NCI-H2081 treated with DMSO at 0.1 percent for 48 hours (cell line): ENCODE results near the gene PUS1.

Experiments used
- DNase-seq: peaks from one replicate; lab custom pipeline; 2025; lab: John Stamatoyannopoulos, UW

Gene PUS1

GRCh38 chr12:131902332-131903241 lies 26.5 kb upstream of the PUS1 start:
- no peak for DNase-seq

DNA sequence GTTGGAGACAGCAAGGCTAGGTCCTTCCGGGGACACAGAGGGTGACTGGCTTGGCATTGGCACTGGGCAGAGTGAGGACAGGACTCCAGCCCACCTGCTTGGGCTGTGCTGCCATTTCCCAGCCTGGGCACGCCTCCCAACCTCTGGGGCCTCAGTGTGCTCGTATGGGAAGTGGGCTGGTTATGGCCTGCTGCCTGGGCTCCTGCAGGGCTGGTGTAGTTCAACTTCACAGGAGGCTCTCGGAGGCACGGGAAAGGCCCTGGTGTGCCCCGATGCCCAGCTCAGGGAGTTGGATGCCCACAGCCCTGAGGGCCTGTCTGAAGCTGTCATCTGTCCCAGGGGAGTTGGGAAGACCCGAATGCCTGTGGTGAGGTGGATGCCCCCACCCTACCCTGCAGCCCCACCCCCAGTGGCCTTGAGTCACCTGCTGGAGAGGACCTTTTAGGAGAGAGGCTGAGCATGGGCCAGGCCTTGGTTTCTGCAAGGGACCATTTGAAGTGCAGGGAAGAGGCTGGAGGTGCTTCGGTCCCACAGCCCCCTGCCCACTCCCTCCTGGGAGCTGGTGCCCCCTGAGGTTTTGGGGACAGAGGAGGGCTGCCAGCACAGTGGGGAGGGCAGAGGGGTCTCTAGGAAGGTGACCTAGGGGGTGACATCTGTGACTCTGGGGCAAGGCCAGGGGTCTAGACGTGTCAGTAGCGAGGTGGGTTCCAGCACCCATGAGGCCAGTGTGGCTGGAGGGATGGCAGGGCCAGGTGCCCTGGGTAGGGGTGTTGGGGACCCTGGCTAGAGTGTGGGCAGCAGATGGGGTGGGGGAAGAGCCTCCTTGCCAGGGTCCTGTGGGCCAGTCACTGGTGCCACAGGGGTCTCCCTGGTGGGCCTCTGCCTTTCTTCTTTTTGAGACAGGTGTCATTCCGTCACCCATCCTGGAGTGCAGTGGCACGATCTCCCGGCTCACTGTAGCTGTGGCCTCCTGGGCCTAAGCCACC lies 25.5 kb upstream of the PUS1 start:
- no peak for DNase-seq

DNA sequence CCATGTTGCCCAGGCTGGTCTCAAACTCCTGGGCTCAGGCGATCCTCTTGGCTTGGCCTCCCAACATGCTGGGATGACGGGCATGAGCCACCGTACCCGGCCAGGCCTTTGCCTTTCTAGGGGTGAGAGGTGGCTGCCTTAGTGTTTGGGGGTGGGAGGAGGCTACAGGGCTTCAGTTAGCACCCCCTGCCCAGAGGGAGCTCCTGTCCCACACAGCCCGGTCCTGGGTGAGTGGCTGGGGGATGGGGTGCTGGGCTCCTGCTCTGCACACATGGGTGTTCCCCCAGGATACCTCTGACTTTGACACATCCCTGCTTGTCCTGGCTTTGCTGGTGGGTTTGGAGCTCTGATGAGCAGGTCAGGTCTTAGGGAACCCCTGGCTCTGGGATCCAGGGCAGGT lies 24.7 kb upstream of the PUS1 start:
- DNase-seq, result no peak

GRCh38 chr12:131905081-131905629 lies 23.9 kb upstream of the PUS1 start:
- DNase-seq, result no peak

GRCh38 chr12:131905630-131906091 lies 23.4 kb upstream of the PUS1 start:
- no peak for DNase-seq

DNA sequence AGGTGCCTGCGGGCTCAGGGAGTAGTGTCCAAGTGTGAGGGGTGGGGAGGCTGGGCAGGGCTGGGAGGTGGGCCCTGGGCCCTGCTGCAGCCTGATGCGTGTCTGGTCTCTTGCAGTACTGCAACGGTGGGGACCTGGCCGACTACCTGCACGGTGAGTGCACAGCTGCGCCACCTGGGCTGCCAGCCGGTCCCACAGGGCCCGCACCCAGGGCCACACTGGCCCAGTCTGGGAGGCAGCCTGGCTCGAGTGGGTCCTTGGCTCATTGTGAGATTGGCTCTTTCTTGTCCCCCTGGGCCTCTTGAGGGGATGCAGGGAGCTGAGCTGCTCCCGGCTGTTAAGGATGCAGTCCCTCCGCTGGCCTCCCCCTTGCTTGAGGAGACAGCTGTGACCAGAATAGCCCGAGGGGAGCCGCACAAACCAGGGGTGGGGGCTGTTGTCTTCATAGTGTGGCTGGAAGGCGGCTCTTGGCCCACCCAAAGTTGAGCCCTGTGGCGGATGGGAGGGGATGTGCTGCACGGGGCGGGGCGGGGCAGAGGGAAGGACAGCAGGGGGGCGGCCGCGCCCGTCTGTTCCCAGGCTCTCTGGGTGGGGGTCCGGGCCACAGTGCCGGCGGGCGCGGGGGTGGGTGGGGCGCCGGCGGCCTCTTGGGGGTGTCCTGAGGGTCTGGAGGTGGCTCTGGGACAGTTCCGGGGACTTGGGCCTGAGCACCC lies 21.5 kb upstream of the PUS1 start:
- no peak for DNase-seq

- no peak for DNase-seq
These were observed 20.7 kb upstream of the PUS1 start for GRCh38 chr12:131908092-131909080.

- DNase-seq, result no peak
These were observed 19.9 kb upstream of the PUS1 start for GRCh38 chr12:131909081-131909751.

DNA sequence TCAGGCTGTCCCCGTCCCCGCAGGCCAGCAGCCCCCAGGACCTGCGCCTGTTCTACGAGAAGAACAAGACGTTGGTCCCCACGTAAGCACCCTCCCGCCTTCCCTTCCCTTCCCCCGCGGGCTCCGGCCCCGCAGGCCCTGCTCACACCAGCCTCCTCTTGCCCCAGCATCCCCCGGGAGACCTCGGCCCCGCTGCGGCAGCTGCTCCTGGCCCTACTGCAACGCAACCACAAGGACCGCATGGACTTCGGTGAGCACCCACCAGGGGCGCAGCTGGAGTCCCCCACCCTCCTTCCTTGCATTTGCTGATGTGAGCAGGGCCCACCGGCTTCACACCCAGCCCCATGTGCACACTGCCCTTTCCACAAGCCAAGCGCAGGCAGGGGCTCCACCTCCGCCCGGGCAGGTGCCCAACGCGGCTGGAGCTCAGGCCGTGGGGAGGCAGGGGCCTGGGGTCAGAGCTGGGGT lies 19.3 kb upstream of the PUS1 start:
- DNase-seq, result no peak

DNA sequence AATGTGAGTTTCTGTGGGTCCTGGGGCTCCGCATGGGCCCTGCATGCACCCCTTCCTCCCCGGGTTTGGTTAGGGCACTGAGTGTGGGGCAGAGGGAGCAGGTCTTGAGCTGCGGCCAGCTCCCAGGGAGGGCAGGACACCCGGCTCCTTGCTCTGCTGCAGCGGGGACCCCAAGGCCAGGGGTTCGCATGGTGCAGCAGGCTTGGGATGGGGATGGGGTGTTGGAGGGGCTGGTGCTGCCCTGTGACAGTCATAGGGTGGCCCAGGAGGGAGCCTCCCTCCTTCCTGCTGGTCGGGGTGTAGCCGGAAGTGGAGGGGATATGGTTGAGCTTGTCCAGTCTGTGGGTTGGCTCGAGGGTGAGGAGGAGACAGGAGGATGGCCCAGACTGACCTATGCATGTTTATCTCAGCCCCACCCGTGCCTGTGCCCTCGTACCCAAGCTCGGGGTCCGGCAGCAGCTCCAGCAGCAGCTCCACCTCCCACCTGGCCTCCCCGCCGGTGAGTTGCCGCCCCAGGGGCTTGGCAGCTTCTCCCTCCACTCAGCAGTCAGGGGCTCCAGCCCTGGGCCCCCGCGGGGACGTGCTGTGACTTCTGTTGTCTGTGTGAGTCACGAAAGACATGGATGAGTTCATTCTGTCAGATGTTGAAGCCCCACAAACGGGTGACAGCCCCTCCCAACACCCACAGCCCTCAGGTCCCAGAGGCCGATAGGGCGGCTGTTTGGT lies 18.6 kb upstream of the PUS1 start:
- DNase-seq, result no peak

DNA sequence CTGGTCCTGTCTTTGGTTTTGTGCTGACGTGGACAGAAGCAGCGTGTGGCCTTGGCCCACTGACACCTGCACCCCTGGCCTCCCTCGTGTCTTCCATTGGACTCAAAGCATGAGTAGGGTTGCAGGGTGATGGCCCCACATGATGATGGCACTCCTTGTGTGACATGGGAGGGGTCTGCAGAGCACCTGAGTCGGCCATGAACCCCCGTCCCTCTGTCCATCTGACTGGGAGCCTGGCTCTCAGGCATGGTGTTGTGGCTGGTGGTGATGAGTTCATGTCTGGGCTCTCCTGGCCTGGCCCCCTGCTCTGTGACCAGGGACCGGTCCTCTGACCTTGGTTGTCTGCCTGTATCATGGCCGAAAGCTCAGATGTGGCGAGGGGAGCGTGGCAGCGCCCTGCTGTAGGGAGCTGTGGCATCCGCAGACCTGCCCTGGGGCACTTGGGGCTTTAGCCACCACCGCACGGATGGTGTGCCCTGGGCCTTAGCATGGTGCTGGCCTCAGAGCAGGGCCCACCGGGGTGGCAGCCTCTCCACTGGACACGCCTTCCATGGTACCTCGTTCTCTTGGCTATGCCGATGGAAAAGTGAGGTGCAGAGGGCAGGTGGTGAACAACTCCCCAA lies 17.9 kb upstream of the PUS1 start:
- no peak for DNase-seq

DNA sequence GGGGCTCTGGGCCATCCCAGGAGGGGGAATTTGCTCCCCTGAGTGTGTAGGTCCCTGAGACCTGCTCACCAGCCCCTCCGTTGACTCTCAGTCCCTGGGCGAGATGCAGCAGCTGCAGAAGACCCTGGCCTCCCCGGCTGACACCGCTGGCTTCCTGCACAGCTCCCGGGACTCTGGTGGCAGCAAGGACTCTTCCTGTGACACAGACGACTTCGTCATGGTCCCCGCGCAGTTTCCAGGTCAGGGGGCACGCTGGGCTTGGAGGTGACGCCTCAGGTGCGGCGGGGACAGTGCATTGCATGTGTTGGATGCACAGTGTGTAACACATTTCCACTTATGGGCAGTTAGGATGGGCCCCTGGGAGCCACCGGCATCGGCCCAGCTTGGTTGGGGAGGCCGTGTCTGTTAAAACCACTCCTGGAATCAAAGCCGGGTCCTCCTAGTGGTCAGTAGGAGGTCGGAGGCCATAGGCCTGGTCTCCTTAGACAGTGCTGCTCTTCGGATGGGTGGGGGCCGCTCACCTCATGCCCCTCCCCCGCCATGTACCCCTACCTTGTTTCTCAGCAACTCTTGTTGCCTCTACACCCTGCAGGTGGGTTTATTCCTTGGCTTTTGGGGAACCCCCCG lies 17.1 kb upstream of the PUS1 start:
- DNase-seq, result no peak

GRCh38 chr12:131912518-131913274 lies 16.4 kb upstream of the PUS1 start:
- DNase-seq, result no peak

DNA sequence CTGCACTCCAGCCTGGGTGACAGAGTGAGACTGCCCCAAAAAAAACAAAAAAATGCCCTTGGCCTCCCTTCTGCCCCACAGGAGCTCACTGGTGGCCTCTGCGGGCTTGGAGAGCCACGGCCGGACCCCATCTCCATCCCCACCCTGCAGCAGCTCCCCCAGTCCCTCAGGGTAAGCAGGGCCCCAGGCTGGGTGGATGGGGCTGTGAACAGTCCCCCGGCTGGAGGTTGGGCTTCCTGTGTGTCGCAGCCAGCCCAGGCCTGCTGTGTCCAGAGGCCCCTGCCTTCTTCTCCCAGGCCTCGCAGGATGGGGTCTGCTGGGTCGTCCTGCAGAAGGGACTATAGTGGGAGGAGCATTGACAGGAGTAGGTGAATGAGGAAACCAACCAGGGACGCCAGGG lies 15.4 kb upstream of the PUS1 start:
- DNase-seq, result no peak

GRCh38 chr12:131914179-131914702 lies 14.8 kb upstream of the PUS1 start:
- no peak for DNase-seq

GRCh38 chr12:131915000-131915689 lies 13.9 kb upstream of the PUS1 start:
- DNase-seq, result no peak

GRCh38 chr12:131915823-131916222 lies 13.3 kb upstream of the PUS1 start:
- DNase-seq, result no peak
